ENCODE data around the gene ARPC5. TPM values are rescaled to one million over a fixed set of nuclear protein-coding genes. Genes with fewer than 3 reads are reported as not detected.
A peak's percentile ranks its signal among the peaks of the same experiment; 100 is the strongest.

Gene ARPC5
- total and polyA plus RNA-seq, 7 donors, result 11.6 to 31.8 (median 13.9) TPM

DNA sequence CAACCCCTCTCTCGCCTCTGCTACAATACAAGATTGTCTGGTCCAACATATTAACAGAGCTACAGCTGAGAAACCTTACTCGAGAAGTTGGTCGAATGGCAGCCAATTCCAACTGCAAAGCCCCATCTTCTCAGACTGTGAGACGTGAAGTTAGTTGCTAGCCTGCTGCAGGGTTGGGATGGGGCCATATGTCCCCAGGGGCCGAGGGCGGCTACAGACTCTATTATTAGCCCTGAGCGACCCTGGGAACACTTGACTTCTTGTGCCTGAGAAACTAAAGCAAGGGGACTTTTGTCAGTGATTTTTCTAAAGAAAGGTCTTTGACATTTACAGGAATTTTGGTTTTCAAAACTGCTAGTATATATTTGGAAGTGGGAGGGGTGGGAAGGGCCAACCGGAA lies 59.0 kb downstream of the ARPC5 start:
- no peak overlapping the region for H3K4me3 ChIP-seq
- TF ChIP-seq, protein P1, sequence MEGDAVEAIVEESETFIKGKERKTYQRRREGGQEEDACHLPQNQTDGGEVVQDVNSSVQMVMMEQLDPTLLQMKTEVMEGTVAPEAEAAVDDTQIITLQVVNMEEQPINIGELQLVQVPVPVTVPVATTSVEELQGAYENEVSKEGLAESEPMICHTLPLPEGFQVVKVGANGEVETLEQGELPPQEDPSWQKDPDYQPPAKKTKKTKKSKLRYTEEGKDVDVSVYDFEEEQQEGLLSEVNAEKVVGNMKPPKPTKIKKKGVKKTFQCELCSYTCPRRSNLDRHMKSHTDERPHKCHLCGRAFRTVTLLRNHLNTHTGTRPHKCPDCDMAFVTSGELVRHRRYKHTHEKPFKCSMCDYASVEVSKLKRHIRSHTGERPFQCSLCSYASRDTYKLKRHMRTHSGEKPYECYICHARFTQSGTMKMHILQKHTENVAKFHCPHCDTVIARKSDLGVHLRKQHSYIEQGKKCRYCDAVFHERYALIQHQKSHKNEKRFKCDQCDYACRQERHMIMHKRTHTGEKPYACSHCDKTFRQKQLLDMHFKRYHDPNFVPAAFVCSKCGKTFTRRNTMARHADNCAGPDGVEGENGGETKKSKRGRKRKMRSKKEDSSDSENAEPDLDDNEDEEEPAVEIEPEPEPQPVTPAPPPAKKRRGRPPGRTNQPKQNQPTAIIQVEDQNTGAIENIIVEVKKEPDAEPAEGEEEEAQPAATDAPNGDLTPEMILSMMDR (IDR thresholded peaks at IDR 0.05), result no peak
- H3K36me3 ChIP-seq (ENCODE audit: insufficient read depth in 1 of 2, low read depth in 1 of 2), result no peaks in the 10 kb centered on the region
- no peak for ATAC-seq
- H3K27me3 ChIP-seq (ENCODE audit: insufficient read depth in 3 of 3, low read length in 2 of 3), result no peaks in the 10 kb centered on the region
- no peaks in the 10 kb centered on the region for H3K4me1 ChIP-seq
- WGBS, 3 donors, result 53 to 60% (median 55%) methylated on average over 8 of the region's 8 CpGs
- no peaks in the 10 kb centered on the region for H3K9me3 ChIP-seq
- peak overlapping the region; percentile 46 for H3K27ac ChIP-seq
- intact Hi-C loops (cut with DNase I), result no loop called here
- no peak for DNase-seq

DNA sequence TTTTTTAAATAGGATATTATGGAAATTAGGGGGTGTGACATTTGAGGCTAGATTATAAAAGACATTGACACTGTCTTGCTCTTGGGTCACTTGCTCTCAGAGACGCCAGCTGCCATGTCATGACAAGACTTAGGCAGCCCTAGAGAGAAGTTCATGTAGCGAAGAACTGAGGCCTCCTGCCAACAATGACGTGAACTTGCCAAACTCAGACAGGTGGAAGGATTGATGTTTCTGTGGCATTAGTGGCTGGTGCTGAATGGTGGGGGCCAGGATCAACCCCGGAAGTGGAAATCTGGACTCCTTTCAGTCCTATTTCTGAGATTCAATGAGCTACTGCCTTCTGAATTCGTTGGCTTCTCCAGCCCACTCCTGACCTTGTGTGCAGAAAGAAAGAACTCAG lies 60.0 kb downstream of the ARPC5 start:
- peak in 1 of 4 donors; percentile 48 for ATAC-seq
- WGBS, 3 donors, result 38 to 43% (median 39%) methylated on average over 5 of the region's 5 CpGs

DNA sequence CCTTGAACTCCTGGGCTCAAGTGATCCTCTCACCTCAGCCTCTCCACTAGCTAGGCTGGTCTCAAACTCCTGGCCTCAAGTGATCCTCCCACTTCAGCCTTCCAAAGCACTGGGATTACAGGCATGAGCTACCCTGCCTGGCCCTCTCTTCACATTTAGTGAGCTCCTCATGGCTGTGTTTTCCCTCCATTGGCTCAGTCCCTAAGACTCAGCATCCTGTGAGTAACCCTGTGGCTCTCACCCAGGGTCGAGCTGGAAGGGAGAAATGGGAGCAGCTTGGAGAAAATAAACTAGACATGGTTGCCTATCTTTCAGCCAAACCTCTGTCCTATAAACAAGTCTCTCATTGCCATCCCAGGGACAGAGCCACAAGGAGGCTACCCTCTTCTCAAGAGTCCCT lies 62.9 kb downstream of the ARPC5 start:
- no peaks in the 10 kb centered on the region for H3K4me1 ChIP-seq
- no peak for DNase-seq
- TF ChIP-seq, protein P1 (IDR thresholded peaks at IDR 0.05), result no peak
- H3K27ac ChIP-seq, result no peak overlapping the region
- ATAC-seq, result no peak
- H3K4me3 ChIP-seq, result no peak overlapping the region
- intact Hi-C loops (cut with DNase I), result no loop called here
- no peaks in the 10 kb centered on the region for H3K27me3 ChIP-seq (ENCODE audit: insufficient read depth in 3 of 3, low read length in 2 of 3)
- H3K9me3 ChIP-seq, result no peaks in the 10 kb centered on the region
- 63 to 83% (median 73%) methylated on average over 1 of the region's 1 CpG for WGBS, 3 donors
- H3K36me3 ChIP-seq (ENCODE audit: insufficient read depth in 1 of 2, low read depth in 1 of 2), result no peaks in the 10 kb centered on the region

More for the DNA sequence above, 60.0 kb downstream of the ARPC5 start:
- DNase-seq, result no peak
- Histone ChIP-seq H3K4me3 (no peak overlapping the region), H3K36me3 (ENCODE audit: insufficient read depth in 1 of 2, low read depth in 1 of 2) (no peaks in the 10 kb centered on the region), H3K27me3 (ENCODE audit: insufficient read depth in 3 of 3, low read length in 2 of 3) (no peaks in the 10 kb centered on the region), H3K4me1 (no peaks in the 10 kb centered on the region), H3K9me3 (no peaks in the 10 kb centered on the region), H3K27ac (peak overlapping the region; percentile 46)
- intact Hi-C loops (cut with DNase I), result no loop called here
- TF ChIP-seq, protein P1 (IDR thresholded peaks at IDR 0.05), result no peak

DNA sequence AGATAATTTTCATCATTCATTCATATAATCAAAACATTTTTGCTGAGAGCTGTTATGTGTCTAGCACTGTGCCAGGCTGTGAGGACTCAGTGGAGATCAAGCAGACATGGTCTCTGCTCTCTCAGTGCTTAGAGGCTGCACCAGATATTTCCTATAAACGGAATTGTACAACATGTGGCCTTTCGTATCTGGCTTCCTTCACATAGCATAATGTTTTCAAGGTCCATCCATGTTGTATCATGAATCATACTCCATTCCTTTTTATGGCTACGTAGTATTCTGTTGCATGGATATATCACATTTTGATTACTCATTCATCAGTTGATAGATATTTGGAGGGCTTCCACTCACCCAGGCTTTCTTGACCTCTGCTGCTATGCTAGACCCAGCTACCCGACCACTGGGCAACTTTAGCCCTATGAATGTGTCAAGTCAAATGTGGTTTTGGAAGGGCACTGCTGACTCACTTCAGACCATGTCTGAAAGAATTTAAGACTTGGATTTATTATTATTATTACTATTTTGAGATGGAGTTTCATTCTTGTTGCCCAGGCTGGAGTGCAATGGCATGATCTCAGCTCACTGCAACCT lies 63.8 kb downstream of the ARPC5 start:
- H3K4me3 ChIP-seq, result no peak overlapping the region
- no peaks in the 10 kb centered on the region for H3K36me3 ChIP-seq (ENCODE audit: insufficient read depth in 1 of 2, low read depth in 1 of 2)
- no peaks in the 10 kb centered on the region for H3K9me3 ChIP-seq
- TF ChIP-seq, protein P1 (IDR thresholded peaks at IDR 0.05), result no peak
- ATAC-seq (no peak), DNase-seq (no peak)
- intact Hi-C loops (cut with DNase I), result no loop called here
- no peaks in the 10 kb centered on the region for H3K27me3 ChIP-seq (ENCODE audit: insufficient read depth in 3 of 3, low read length in 2 of 3)
- H3K4me1 ChIP-seq, result no peaks in the 10 kb centered on the region
- 88 to 94% (median 94%) methylated on average over 4 of the region's 4 CpGs for WGBS, 3 donors
- H3K27ac ChIP-seq, result no peak overlapping the region

Other genes starting within 250 kb of the ARPC5 start
- under 1 TPM; 0.30 to 0.61 (median 0.43) TPM for gene NMNAT2, start 217.4 kb downstream of the ARPC5 start, total RNA-seq
- under 1 TPM; 0.04 to 0.38 (median 0.13) TPM for gene NMNAT2, start 217.4 kb downstream of the ARPC5 start, polyA plus RNA-seq
- gene SMG7, start 163.3 kb downstream of the ARPC5 start, total RNA-seq, result 10 to 100 TPM; 21.1 to 40.3 (median 32.1) TPM
- 10 to 100 TPM; 14.1 to 26.4 (median 22.9) TPM for gene SMG7, start 163.3 kb downstream of the ARPC5 start, polyA plus RNA-seq
- 1 to 10 TPM; 2.3 to 4.3 (median 3.0) TPM for gene NCF2, start 45.3 kb downstream of the ARPC5 start, total RNA-seq
- gene NCF2, start 45.3 kb downstream of the ARPC5 start, polyA plus RNA-seq, result under 1 TPM; 0.51 to 0.83 (median 0.80) TPM
- gene APOBEC4, start 17.5 kb upstream of the ARPC5 start, total RNA-seq, result not detected
- not detected for gene APOBEC4, start 17.5 kb upstream of the ARPC5 start, polyA plus RNA-seq
- gene RGL1, start 169.3 kb upstream of the ARPC5 start, total RNA-seq, result 1 to 10 TPM; 3.9 to 6.8 (median 5.2) TPM
- gene RGL1, start 169.3 kb upstream of the ARPC5 start, polyA plus RNA-seq, result 1 to 10 TPM in 2 of 3 donors, under 1 TPM in 1; 0.93 to 1.3 (median 1.3) TPM